Measurements from ENCODE around the gene GHRH. TPM values are rescaled to one million over a fixed set of nuclear protein-coding genes. Genes with fewer than 3 reads are reported as not detected.

The GHRH gene
- total RNA-seq, 1 experiment from 2014 or later = not detected

DNA sequence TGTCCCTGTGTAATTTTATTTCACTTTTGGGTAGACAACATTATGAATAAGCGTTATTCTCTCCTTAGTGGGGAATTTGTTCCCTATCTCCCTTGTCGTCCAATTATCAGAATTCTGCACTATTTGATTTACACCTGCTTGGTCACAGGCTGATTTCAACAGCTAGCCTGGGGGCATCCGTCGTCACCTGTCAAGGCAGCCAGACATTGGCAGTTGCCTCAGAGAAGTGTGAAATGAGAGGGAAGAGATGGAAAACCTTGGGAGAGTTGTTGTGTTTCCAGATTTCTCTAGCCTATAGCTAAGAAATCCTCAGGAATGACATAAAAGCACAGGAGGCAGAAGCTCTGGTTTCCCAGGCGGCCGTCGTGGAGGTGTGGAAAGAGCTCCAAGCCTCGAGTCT, 891 bp upstream of the GHRH start:
- no peak overlapping the region for H4K5ac ChIP-seq (ENCODE audit: insufficient read length, low read depth, low read length)
- H2BK20ac ChIP-seq (ENCODE audit: low read depth, low read length, poor library complexity, severe bottlenecking) = no peak overlapping the region
- WGBS (ENCODE audit: extremely low coverage, insufficient read length, low lambda C conversion rate) = no CpG with 5 or more reads among the region's 8 CpGs
- Mint-ChIP-seq H3K4me1 (peaks cover 49 to 53% of the 10 kb centered on the region in 2 experiments), H3K9me3 (no peaks in the 10 kb centered on the region), H3K27me3 (ENCODE audit: low read depth) (0 out of 2 replicates have a peak, but pooled peaks cover 1% of the 10 kb centered on the region), H3K27ac (no peak overlapping the region), H3K36me3 (ENCODE audit: insufficient read depth in 1 of 3, low read depth in 3 of 3) (no peaks in the 10 kb centered on the region), H3K4me3 (no peak overlapping the region)
- no peak overlapping the region for H3K27ac ChIP-seq (ENCODE audit: insufficient read length, low read depth, low read length)
- no peak overlapping the region for H2BK12ac ChIP-seq (ENCODE audit: insufficient read length, low read depth, low read length)
- H3K18ac ChIP-seq (ENCODE audit: insufficient read length, low read depth, low read length) = no peak overlapping the region
- no peak overlapping the region for H2AK5ac ChIP-seq (ENCODE audit: insufficient read length, low read length)
- no peak overlapping the region for H3K4me2 ChIP-seq (ENCODE audit: insufficient read depth, insufficient read length, low read length)
- no peak overlapping the region for H2BK15ac ChIP-seq (ENCODE audit: low read depth, low read length)
- H3T11ph ChIP-seq (ENCODE audit: low read length) = no peak overlapping the region
- H3K23ac ChIP-seq (ENCODE audit: insufficient read length, low read depth, low read length) = no peak overlapping the region
- DNase-seq = no peak
- no peaks in the 10 kb centered on the region for H3K79me1 ChIP-seq (ENCODE audit: insufficient read depth, low read depth, low read length, poor library complexity, severe bottlenecking)
- H3K9ac ChIP-seq (ENCODE audit: extremely low read depth, insufficient read length, low read length) = no peak overlapping the region
- TF ChIP-seq, protein P1, sequence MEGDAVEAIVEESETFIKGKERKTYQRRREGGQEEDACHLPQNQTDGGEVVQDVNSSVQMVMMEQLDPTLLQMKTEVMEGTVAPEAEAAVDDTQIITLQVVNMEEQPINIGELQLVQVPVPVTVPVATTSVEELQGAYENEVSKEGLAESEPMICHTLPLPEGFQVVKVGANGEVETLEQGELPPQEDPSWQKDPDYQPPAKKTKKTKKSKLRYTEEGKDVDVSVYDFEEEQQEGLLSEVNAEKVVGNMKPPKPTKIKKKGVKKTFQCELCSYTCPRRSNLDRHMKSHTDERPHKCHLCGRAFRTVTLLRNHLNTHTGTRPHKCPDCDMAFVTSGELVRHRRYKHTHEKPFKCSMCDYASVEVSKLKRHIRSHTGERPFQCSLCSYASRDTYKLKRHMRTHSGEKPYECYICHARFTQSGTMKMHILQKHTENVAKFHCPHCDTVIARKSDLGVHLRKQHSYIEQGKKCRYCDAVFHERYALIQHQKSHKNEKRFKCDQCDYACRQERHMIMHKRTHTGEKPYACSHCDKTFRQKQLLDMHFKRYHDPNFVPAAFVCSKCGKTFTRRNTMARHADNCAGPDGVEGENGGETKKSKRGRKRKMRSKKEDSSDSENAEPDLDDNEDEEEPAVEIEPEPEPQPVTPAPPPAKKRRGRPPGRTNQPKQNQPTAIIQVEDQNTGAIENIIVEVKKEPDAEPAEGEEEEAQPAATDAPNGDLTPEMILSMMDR (conservative IDR thresholded peaks at IDR 0.05) = no peak
- no peaks in the 10 kb centered on the region for H3K9me3 ChIP-seq (ENCODE audit: control insufficient read depth, low read depth, low read length)
- no peaks in the 10 kb centered on the region; the same call in 1 of the 2 replicates for H3K4me1 ChIP-seq (ENCODE audit: insufficient read depth, low read length)
- H3K14ac ChIP-seq (ENCODE audit: insufficient read depth, low read length) = no peak overlapping the region
- H3K27me3 ChIP-seq (ENCODE audit: insufficient read depth, low read length) = no peaks in the 10 kb centered on the region
- no peak overlapping the region for H4K8ac ChIP-seq (replicated peaks; ENCODE audit: insufficient read length, low read depth, low read length)
- H3K79me2 ChIP-seq (ENCODE audit: insufficient read depth, low read length) = no peaks in the 10 kb centered on the region
- H3K56ac ChIP-seq (ENCODE audit: insufficient read length, low read depth, low read length) = no peak overlapping the region
- no peak overlapping the region for H2BK120ac ChIP-seq (ENCODE audit: low read depth, low read length, poor library complexity, severe bottlenecking)
- no peak overlapping the region for H3K4ac ChIP-seq (ENCODE audit: low read depth, low read length)
- H2BK5ac ChIP-seq (ENCODE audit: insufficient read length, low read length) = no peak overlapping the region
- H4K91ac ChIP-seq (ENCODE audit: insufficient read length, low read depth, low read length) = no peak overlapping the region
- H3K23me2 ChIP-seq (ENCODE audit: insufficient read length, low read depth, low read length, poor library complexity, severe bottlenecking) = no peaks in the 10 kb centered on the region
- no peak overlapping the region for H2AFZ ChIP-seq (ENCODE audit: low read length)
- H4K20me1 ChIP-seq (ENCODE audit: control insufficient read depth, insufficient read depth, insufficient read length) = no peaks in the 10 kb centered on the region
